Activated CD4-positive, alpha-beta memory T cell treated with anti-CD3 and anti-CD28 coated beads, Interleukin-2, amount 10 ng/mL, durations not matched to agents 7 days and 5 days (primary cell): Measurements from ENCODE around the gene ATXN10. TPM values are rescaled to one million over a fixed set of nuclear protein-coding genes. Genes with fewer than 3 reads are reported as not detected.

Source experiments
- CTCF ChIA-PET: fragments of 350-600 bp; sonication (Branson Sonifier 250); formaldehyde crosslinking; loops from one replicate; lab custom pipeline; 2021; ENCODE audit warnings: antibody characterized with exemption, inconsistent platforms; lab: Charles Lee
- POLR2A ChIA-PET: fragments of 350-600 bp; sonication (Branson Sonifier 250); formaldehyde crosslinking; loops from one replicate; lab custom pipeline; 2021; ENCODE audit warnings: antibody characterized with exemption; lab: Charles Lee
- DNase-seq: peaks from one replicate; pipeline ENCODE4 v3.0.0-alpha.2; 2020
- H3K27ac Mint-ChIP-seq: one replicate; pipeline ENCODE4 v1.8.0; 2021; ENCODE audit warnings: mild to moderate bottlenecking, mixed read lengths
- H3K27me3 Mint-ChIP-seq: one replicate; pipeline ENCODE4 v1.8.0; 2021; ENCODE audit warnings: mixed read lengths
- H3K36me3 Mint-ChIP-seq: one replicate; pipeline ENCODE4 v1.8.0; 2021; ENCODE audit warnings: low read depth, mixed read lengths
- H3K4me1 Mint-ChIP-seq: one replicate; pipeline ENCODE4 v1.8.0; 2021; ENCODE audit warnings: mixed read lengths
- H3K4me3 Mint-ChIP-seq: one replicate; pipeline ENCODE4 v1.8.0; 2021; ENCODE audit warnings: mild to moderate bottlenecking, mixed read lengths
- H3K9me3 Mint-ChIP-seq: one replicate; pipeline ENCODE4 v1.8.0; 2021; ENCODE audit warnings: mixed read lengths
- total RNA-seq, 2 experiments: library from RNA; stranded (reverse); gene quantifications; one replicate each; pipeline ENCODE4 v1.2.3, GENCODE V29; 2021

ATXN10 gene
- total RNA-seq, 2 experiments from 2014 or later = 84.5 to 92.6 TPM

- no peak overlapping the region for H3K27ac Mint-ChIP-seq
- H3K27me3 Mint-ChIP-seq = no peaks in the 10 kb centered on the region
- peaks cover 21% of the 10 kb centered on the region for H3K36me3 Mint-ChIP-seq
- peaks cover 4% of the 10 kb centered on the region for H3K4me1 Mint-ChIP-seq
- H3K4me3 Mint-ChIP-seq = no peak overlapping the region
- DNase-seq = no peak
- CTCF ChIA-PET = no interaction called here
- H3K9me3 Mint-ChIP-seq = no peaks in the 10 kb centered on the region
- POLR2A ChIA-PET = no interaction called here
These were observed 171.4 kb downstream of the ATXN10 start for GRCh38 chr22:45843031-45843430.

DNA sequence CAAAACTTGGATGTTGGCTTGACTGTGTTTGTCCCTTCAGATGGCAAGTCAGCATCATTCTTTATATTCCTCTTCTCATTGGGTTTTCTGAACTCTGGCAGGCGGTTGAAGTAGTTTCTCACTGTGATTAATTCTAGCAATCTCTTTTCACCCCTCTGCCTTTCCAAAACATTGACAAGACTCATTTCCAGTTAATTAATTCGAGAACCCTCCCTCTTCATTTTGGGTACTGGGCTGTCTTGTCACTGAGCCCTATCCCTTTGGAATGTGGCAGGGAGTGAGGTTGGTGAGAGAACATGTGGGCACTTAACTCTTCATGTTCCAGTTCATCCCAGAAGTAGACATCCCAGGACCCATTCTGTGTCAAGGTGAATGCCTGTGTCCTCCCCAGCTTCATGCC lies 172.4 kb downstream of the ATXN10 start:
- no peak overlapping the region for H3K27ac Mint-ChIP-seq
- no peak for DNase-seq
- H3K4me1 Mint-ChIP-seq = peaks cover 4% of the 10 kb centered on the region
- H3K27me3 Mint-ChIP-seq = no peaks in the 10 kb centered on the region
- ChIA-PET POLR2A (no interaction called here), CTCF (no interaction called here)
- H3K36me3 Mint-ChIP-seq = peaks cover 31% of the 10 kb centered on the region
- no peaks in the 10 kb centered on the region for H3K9me3 Mint-ChIP-seq
- H3K4me3 Mint-ChIP-seq = no peak overlapping the region

DNA sequence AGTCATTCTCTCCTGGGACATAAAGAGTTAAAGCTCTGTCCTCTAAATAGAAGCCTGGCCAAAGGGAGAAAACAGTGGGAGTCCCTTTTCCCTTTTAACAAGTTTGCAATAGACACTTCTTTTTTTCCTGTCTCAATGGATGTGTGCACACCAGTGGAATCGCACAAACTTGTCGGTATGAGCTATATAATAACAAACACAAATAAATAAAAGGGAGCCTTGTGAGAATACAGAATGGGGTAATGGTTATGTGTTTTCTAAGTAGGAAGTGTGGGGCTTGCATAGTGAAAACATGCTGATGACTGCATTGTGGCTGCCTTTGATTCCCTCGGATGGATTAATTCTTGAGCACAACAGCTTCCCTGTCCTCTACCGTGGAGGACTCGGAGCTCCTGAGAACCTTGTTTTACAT lies 173.4 kb downstream of the ATXN10 start:
- Mint-ChIP-seq H3K27ac (no peak overlapping the region), H3K4me1 (peaks cover 4% of the 10 kb centered on the region), H3K27me3 (no peaks in the 10 kb centered on the region), H3K36me3 (peaks cover 39% of the 10 kb centered on the region), H3K9me3 (no peaks in the 10 kb centered on the region), H3K4me3 (no peak overlapping the region)
- ChIA-PET CTCF (interaction anchor here (1.2 to 1.5 kb wide), 2 partner anchors 18 to 523 kb away, joined by 3 to 4 read pairs; no protein-coding TSS in a partner anchor), POLR2A (no interaction called here)
- no peak for DNase-seq

GRCh38 chr22:45846952-45847351 lies 175.3 kb downstream of the ATXN10 start:
- POLR2A ChIA-PET = no interaction called here
- no peak for DNase-seq

DNA sequence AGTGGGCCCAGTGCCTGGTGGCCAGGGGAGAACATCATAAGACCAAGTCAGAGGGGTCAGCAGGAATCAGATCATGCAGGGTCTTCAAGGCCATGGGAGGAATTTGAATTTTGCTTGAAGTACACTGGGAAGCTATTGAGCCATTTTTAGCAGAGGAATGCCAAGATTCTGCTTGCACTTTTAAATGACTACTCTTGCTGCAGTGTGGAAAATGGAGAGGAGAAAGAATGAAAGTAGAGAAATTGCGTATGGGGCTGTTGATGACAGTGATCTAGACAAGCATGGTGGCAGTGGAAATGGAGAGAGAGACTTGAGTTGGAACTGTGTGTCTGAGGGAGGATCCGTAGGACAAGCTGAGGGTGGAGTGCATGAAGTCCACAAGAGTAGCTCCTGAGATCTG lies 177.3 kb downstream of the ATXN10 start:
- ChIA-PET POLR2A (no interaction called here), CTCF (no interaction called here)
- H3K27ac Mint-ChIP-seq = no peak overlapping the region

More at GRCh38 chr22:45846952-45847351, 175.3 kb downstream of the ATXN10 start:
- Mint-ChIP-seq H3K36me3 (peaks cover 54% of the 10 kb centered on the region), H3K9me3 (peaks cover 6% of the 10 kb centered on the region), H3K4me3 (no peak overlapping the region), H3K4me1 (peaks cover 4% of the 10 kb centered on the region), H3K27ac (no peak overlapping the region), H3K27me3 (no peaks in the 10 kb centered on the region)
- CTCF ChIA-PET = no interaction called here

DNA sequence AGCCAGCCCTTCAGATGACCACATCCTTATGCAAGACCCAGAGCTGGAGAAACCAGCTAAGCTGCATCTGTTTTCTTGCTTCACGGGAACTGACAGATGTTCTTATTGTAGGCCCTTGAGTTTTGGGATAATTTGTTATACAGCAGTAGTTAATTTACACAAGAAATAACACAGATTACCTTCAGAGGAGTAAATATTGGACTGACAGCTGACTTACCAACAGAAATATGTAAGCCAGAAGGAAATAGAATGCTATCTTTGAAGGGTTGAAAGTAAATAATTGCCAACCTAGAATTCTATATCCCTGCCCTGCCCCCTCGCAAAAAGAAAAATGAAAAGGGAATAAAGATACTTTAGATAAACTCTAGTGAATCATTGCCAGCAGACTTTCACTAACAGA lies 181.2 kb downstream of the ATXN10 start:
- H3K36me3 Mint-ChIP-seq = peaks cover 47% of the 10 kb centered on the region
- ChIA-PET CTCF (interaction anchor here (0.8 kb wide), 1 partner anchor 11 kb away, joined by 5 read pairs; no protein-coding TSS in a partner anchor), POLR2A (no interaction called here)
- H3K27me3 Mint-ChIP-seq = no peaks in the 10 kb centered on the region
- no peaks in the 10 kb centered on the region for H3K4me1 Mint-ChIP-seq
- no peak for DNase-seq
- H3K4me3 Mint-ChIP-seq = no peak overlapping the region
- no peak overlapping the region for H3K27ac Mint-ChIP-seq
- peaks cover 17% of the 10 kb centered on the region for H3K9me3 Mint-ChIP-seq

More for the DNA sequence above, 177.3 kb downstream of the ATXN10 start:
- DNase-seq = no peak
- H3K4me1 Mint-ChIP-seq = no peaks in the 10 kb centered on the region
- H3K4me3 Mint-ChIP-seq = no peak overlapping the region
- H3K9me3 Mint-ChIP-seq = peaks cover 17% of the 10 kb centered on the region
- no peaks in the 10 kb centered on the region for H3K27me3 Mint-ChIP-seq
- peaks cover 62% of the 10 kb centered on the region for H3K36me3 Mint-ChIP-seq

DNA sequence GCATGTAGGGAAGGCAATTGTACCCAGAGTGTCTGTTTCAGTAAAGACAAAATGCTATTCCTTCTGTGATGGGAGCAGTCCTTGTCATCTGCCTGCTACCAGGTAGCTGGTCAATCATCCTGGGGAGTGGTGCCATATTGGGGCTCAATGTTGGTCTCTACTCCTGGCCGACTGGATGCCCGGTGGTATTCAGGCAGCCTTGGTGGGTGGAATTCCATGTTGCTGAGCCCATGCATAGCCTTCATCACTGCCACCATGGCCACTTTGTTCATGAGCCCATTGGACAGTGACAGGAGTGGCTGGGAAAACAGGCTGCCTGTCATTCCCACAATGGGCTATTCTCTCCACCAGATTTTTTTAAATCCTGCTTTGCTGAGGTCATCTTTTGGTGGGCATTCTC lies 184.3 kb downstream of the ATXN10 start:
- Mint-ChIP-seq H3K4me1 (no peaks in the 10 kb centered on the region), H3K27ac (no peak overlapping the region), H3K4me3 (no peak overlapping the region), H3K27me3 (no peaks in the 10 kb centered on the region), H3K36me3 (peaks cover 21% of the 10 kb centered on the region), H3K9me3 (peaks cover 17% of the 10 kb centered on the region)
- CTCF ChIA-PET = interaction anchor here (0.6 kb wide), 1 partner anchor 291 kb away, joined by 3 read pairs; no protein-coding TSS in a partner anchor
- POLR2A ChIA-PET = no interaction called here
- no peak for DNase-seq

DNA sequence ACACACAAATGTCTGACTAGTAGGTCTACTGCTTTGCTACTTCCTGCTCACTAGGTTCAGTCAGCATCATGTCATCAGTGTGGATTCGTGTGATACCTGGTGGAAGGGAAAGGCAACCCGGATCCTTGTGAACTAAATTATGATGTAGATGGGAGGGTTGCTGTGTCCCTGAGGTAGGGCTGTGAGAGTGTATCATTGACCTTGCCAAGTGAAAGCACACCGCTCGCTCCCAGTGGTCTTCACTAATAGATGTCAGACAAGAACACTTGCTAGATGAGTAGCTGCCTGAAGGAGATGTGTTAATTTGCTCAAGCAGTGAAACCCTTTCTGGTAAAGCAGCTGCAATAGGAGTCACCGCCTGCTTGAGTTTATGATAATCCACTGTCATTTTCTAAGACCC lies 185.9 kb downstream of the ATXN10 start:
- POLR2A ChIA-PET = no interaction called here
- CTCF ChIA-PET = no interaction called here
- no peak overlapping the region for H3K27ac Mint-ChIP-seq
- H3K36me3 Mint-ChIP-seq = peaks cover 7% of the 10 kb centered on the region
- H3K27me3 Mint-ChIP-seq = no peaks in the 10 kb centered on the region
- no peak for DNase-seq
- no peak overlapping the region for H3K4me3 Mint-ChIP-seq
- H3K9me3 Mint-ChIP-seq = peaks cover 6% of the 10 kb centered on the region
- no peaks in the 10 kb centered on the region for H3K4me1 Mint-ChIP-seq

- H3K4me3 Mint-ChIP-seq = no peak overlapping the region
- no peaks in the 10 kb centered on the region for H3K9me3 Mint-ChIP-seq
- ChIA-PET CTCF (no interaction called here), POLR2A (no interaction called here)
- H3K36me3 Mint-ChIP-seq = no peaks in the 10 kb centered on the region
- peaks cover 9% of the 10 kb centered on the region for H3K27me3 Mint-ChIP-seq
- no peak overlapping the region for H3K27ac Mint-ChIP-seq
- no peak for DNase-seq
- no peaks in the 10 kb centered on the region for H3K4me1 Mint-ChIP-seq
These were observed 187.9 kb downstream of the ATXN10 start for GRCh38 chr22:45859231-45860161.

GRCh38 chr22:45860201-45860600 lies 188.6 kb downstream of the ATXN10 start:
- Mint-ChIP-seq H3K4me1 (no peaks in the 10 kb centered on the region), H3K9me3 (no peaks in the 10 kb centered on the region), H3K27me3 (peaks cover 11% of the 10 kb centered on the region), H3K27ac (no peak overlapping the region), H3K4me3 (no peak overlapping the region), H3K36me3 (no peaks in the 10 kb centered on the region)
- ChIA-PET POLR2A (no interaction called here), CTCF (no interaction called here)
- no peak for DNase-seq

GRCh38 chr22:45861259-45861658 lies 189.6 kb downstream of the ATXN10 start:
- Mint-ChIP-seq H3K27ac (no peak overlapping the region), H3K4me3 (no peak overlapping the region), H3K27me3 (peaks cover 17% of the 10 kb centered on the region), H3K9me3 (no peaks in the 10 kb centered on the region), H3K36me3 (no peaks in the 10 kb centered on the region), H3K4me1 (no peaks in the 10 kb centered on the region)
- POLR2A ChIA-PET = no interaction called here
- CTCF ChIA-PET = no interaction called here
- DNase-seq = no peak

DNA sequence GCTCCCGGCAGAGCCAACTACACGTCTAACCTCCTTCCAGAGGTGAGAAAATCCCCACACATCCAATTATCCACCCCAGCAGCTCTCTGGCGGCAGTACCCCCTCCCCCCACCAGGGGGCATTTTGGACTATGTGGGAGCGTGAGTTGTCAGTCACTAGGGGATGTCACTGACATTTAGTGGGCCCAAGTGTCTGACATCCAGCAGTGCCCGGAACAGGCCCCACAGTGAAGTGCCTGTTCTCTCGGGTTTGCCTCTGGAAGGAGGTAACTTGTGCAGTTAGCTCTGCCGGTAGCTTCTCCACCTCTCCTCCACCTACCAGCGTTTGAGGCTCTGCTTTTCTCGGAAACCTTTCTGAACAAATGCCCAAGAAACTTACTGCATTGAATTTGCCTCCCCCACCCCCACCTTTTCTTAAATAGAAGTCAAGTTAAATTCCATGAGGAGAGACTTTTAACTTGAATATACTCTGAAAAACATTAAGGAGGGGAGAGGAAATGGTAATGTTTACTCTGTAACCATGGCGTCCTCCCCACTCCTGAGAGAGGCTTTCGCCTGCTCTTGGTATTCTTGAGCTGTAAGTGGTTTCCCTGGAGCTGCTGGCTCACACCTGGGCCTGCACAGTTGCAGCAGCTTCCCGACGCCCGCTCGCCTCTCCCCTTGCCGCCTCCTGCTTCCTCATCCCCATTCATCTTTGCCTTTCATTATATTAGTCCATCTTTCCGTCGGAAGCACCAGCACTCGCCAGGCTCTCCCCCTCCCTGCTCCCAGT lies 192.5 kb downstream of the ATXN10 start:
- Mint-ChIP-seq H3K27me3 (peaks cover 32% of the 10 kb centered on the region), H3K4me3 (no peak overlapping the region), H3K9me3 (no peaks in the 10 kb centered on the region), H3K27ac (no peak overlapping the region), H3K4me1 (no peaks in the 10 kb centered on the region), H3K36me3 (no peaks in the 10 kb centered on the region)
- POLR2A ChIA-PET = no interaction called here
- DNase-seq = peak; percentile 73
- CTCF ChIA-PET = interaction anchor here (0.6 to 2.4 kb wide), 18 partner anchors 10 to 619 kb away, joined by 3 to 11 read pairs (median 4); no protein-coding TSS in a partner anchor

GRCh38 chr22:45864959-45865476 lies 193.4 kb downstream of the ATXN10 start:
- no peak for DNase-seq
- peaks cover 32% of the 10 kb centered on the region for H3K27me3 Mint-ChIP-seq
- no peaks in the 10 kb centered on the region for H3K36me3 Mint-ChIP-seq
- no peak overlapping the region for H3K27ac Mint-ChIP-seq
- H3K4me1 Mint-ChIP-seq = no peaks in the 10 kb centered on the region
- H3K4me3 Mint-ChIP-seq = no peak overlapping the region
- POLR2A ChIA-PET = no interaction called here
- no peaks in the 10 kb centered on the region for H3K9me3 Mint-ChIP-seq
- CTCF ChIA-PET = interaction anchor here (0.9 to 1.9 kb wide), 3 partner anchors 10 to 282 kb away, joined by 4 to 6 read pairs (median 5); no protein-coding TSS in a partner anchor
